GM18517 (cell line): ENCODE results near the gene CPED1.
"Not testable (repeated sequence)": the region's sequence is repeated elsewhere in the genome, so short reads cannot be mapped to it uniquely, and the experiment has no call there.

Experiments
- ATAC-seq: cut with Tn5 transposase; IDR thresholded peaks from one replicate; pipeline ENCODE4 v1.9.1; 2021; ENCODE audit warnings: mild to moderate bottlenecking, moderate library complexity; ENCODE audit not compliant: unreplicated experiment

The CPED1 gene

GRCh38 chr7:121016966-121017365 lies 28.5 kb downstream of the CPED1 start:
- ATAC-seq, result no peak

GRCh38 chr7:121017586-121017985 lies 29.1 kb downstream of the CPED1 start:
- ATAC-seq, result no peak

- no peak for ATAC-seq
These were observed 30.5 kb downstream of the CPED1 start for GRCh38 chr7:121019018-121019417.

- ATAC-seq, result no peak
These were observed 31.9 kb downstream of the CPED1 start for GRCh38 chr7:121020249-121020988.

GRCh38 chr7:121020989-121021969 lies 32.8 kb downstream of the CPED1 start:
- no peak for ATAC-seq

- ATAC-seq, result no peak
These were observed 34.7 kb downstream of the CPED1 start for GRCh38 chr7:121023194-121023593.

GRCh38 chr7:121023683-121024511 lies 35.4 kb downstream of the CPED1 start:
- ATAC-seq, result no peak

- no peak for ATAC-seq
These were observed 36.1 kb downstream of the CPED1 start for GRCh38 chr7:121024611-121025010.

- ATAC-seq, result no peak
These were observed 37.6 kb downstream of the CPED1 start for GRCh38 chr7:121026159-121026558.

- ATAC-seq, result no peak
These were observed 38.1 kb downstream of the CPED1 start for GRCh38 chr7:121026577-121027111.

GRCh38 chr7:121027761-121028669 lies 39.5 kb downstream of the CPED1 start:
- ATAC-seq, result no peak

- ATAC-seq, result no peak
These were observed 40.8 kb downstream of the CPED1 start for GRCh38 chr7:121029302-121029701.

- no peak for ATAC-seq
These were observed 41.8 kb downstream of the CPED1 start for GRCh38 chr7:121030308-121030707.

- ATAC-seq, result no peak
These were observed 44.3 kb downstream of the CPED1 start for GRCh38 chr7:121032645-121033460.

- no peak for ATAC-seq
These were observed 46.4 kb downstream of the CPED1 start for GRCh38 chr7:121034929-121035328.

- ATAC-seq, result not testable (repeated sequence)
These were observed 48.3 kb downstream of the CPED1 start for GRCh38 chr7:121036776-121037175.

GRCh38 chr7:121037329-121037728 lies 48.8 kb downstream of the CPED1 start:
- not testable (repeated sequence) for ATAC-seq

GRCh38 chr7:121037957-121038716 lies 49.6 kb downstream of the CPED1 start:
- ATAC-seq, result no peak
